HUES64 (cell line): ENCODE results near the gene DENND10.
"Not testable (repeated sequence)": the region's sequence is repeated elsewhere in the genome, so short reads cannot be mapped to it uniquely, and the experiment has no call there.

Experiments used
- H3K27ac ChIP-seq: 2 replicates; pipeline ENCODE4 v1.7.0; 2013; ENCODE audit warnings: low read depth, low read length, inconsistent platforms
- H3K27me3 ChIP-seq: 2 replicates; pipeline ENCODE4 v1.6.1; 2013; ENCODE audit warnings: mild to moderate bottlenecking, low read length; ENCODE audit not compliant: insufficient read depth
- H3K36me3 ChIP-seq: 2 replicates; pipeline ENCODE4 v1.6.1; 2013; ENCODE audit warnings: mild to moderate bottlenecking, low read length; ENCODE audit not compliant: insufficient read depth
- H3K4me1 ChIP-seq: 2 replicates; pipeline ENCODE4 v1.6.1; 2013; ENCODE audit warnings: mild to moderate bottlenecking, low read length, moderate library complexity; ENCODE audit not compliant: insufficient read depth
- H3K4me3 ChIP-seq: 2 replicates; pipeline ENCODE4 v1.5.1; 2013; ENCODE audit warnings: mild to moderate bottlenecking, low read length, moderate library complexity
- H3K9ac ChIP-seq: 2 replicates; pipeline ENCODE4 v1.6.1; 2013; ENCODE audit warnings: mild to moderate bottlenecking, low read depth, low read length
- H3K9me3 ChIP-seq: 2 replicates; pipeline ENCODE4 v1.6.1; 2013; ENCODE audit warnings: low read depth, low read length; ENCODE audit not compliant: insufficient read depth
- WGBS: fragments of 150-250, 120-280 bp; methylation state at CpG from one replicate; pipeline ENCODE4 v1.1.7; 2013; ENCODE audit warnings: missing lambda C conversion rate; 5-methylcytosine and 5-hydroxymethylcytosine counted together

Gene DENND10

DNA sequence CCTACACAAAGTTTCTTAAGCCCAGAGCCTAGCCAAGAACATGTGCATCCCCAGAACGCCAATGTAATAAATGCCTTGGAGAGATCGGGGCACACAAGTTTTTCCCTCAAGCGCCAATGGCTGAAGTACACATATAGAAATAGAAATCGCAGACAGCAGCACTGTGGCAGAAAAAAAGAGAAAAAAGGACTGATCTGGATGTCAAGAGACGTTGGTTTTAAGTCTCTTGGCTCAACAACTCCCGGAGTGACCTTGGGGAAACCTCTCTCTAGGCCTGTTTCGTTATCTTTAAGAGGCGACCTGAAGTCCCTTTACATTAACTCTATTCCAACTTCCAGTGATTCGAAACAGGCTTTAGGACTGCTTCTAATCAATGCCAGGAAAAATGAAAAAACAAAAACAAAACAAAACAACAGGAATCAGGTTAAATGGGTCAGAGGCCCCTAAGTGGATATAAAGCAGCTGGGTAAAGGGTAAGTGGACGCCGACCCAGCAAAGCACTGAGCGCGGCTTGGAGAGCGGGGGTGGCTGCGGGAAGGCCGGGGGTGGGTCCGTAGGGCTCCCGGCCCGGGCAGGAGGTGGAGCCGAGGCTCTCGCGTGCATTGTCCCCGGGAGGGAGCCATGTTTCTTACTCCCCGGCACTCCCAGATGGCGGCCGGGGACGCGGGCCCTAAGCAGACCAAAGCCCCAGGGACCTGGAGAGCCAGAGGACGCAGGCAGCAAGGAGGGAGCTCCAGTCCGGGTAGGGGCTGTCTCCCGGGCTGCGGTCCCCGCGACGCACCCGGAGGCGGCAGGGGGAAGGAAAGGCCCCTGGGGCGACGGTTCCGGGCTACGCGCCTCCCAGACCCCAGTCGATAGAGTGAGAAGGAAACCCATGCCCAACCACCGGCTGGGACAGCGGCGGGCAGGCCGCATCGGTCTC lies 24.1 kb upstream of the DENND10 start:
- Histone ChIP-seq H3K27me3 (no peaks in the 10 kb centered on the region), H3K9ac (peak overlapping the region; percentile 100), H3K27ac (peak overlapping the region; percentile 97), H3K9me3 (no peaks in the 10 kb centered on the region), H3K36me3 (peaks cover 16% of the 10 kb centered on the region; the same call in 1 of the 2 replicates), H3K4me1 (peaks cover 12% of the 10 kb centered on the region), H3K4me3 (peak overlapping the region; percentile 91)
- under 1% methylated on average over 48 of the region's 48 CpGs for WGBS

GRCh38 chr10:119080521-119081259 lies 23.2 kb upstream of the DENND10 start, which contains the start of gene EIF3A:
EIF3A (minus strand) TSS chr10:119080817; CDS start chr10:119080676, 141 bp downstream.
- Histone ChIP-seq H3K27me3 (no peaks in the 10 kb centered on the region), H3K9ac (peak within 1 kb of the TSS; percentile 100), H3K4me3 (peak within 1 kb of the TSS; percentile 91), H3K36me3 (peaks cover 16% of the 10 kb centered on the region; the same call in 1 of the 2 replicates), H3K9me3 (no peaks in the 10 kb centered on the region), H3K4me1 (peaks cover 12% of the 10 kb centered on the region), H3K27ac (peak within 1 kb of the TSS; percentile 97)
- WGBS = under 1% methylated on average over 74 of the region's 74 CpGs

DNA sequence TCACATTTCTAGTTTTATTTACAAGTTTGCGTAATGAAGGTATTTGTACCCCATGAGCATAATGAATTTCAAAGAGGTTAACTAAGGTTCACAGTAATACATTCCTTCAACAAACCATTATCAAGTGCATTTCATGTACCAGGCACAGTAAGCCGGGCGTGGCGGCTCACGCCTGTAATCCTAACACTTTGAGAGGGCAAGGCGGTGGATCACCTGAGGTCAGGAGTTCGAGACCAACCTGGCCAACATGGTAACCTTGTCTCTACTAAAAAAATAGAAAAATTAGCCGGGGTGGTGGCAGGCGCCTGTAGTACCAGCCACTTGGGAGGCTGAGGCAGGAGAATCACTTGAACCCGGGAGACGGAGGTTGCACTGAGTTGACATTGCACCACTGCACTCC lies 19.0 kb upstream of the DENND10 start:
- Histone ChIP-seq H3K9me3 (no peaks in the 10 kb centered on the region), H3K27me3 (no peaks in the 10 kb centered on the region), H3K36me3 (no peaks in the 10 kb centered on the region), H3K9ac (no peak overlapping the region), H3K4me3 (no peak overlapping the region), H3K4me1 (no peaks in the 10 kb centered on the region), H3K27ac (no peak overlapping the region)
- 94% methylated on average over 11 of the region's 11 CpGs for whole genome bisulfite sequencing

GRCh38 chr10:119087271-119087882 lies 16.5 kb upstream of the DENND10 start:
- Histone ChIP-seq H3K9ac (no peak overlapping the region), H3K27ac (no peak overlapping the region), H3K27me3 (no peaks in the 10 kb centered on the region), H3K4me1 (no peaks in the 10 kb centered on the region), H3K4me3 (no peak overlapping the region), H3K36me3 (no peaks in the 10 kb centered on the region), H3K9me3 (no peaks in the 10 kb centered on the region)
- WGBS = 86% methylated on average over 4 of the region's 4 CpGs

GRCh38 chr10:119090026-119090795 lies 13.7 kb upstream of the DENND10 start:
- Histone ChIP-seq H3K27ac (no peak overlapping the region), H3K27me3 (no peaks in the 10 kb centered on the region), H3K4me1 (no peaks in the 10 kb centered on the region), H3K9ac (no peak overlapping the region), H3K36me3 (no peaks in the 10 kb centered on the region), H3K9me3 (no peaks in the 10 kb centered on the region), H3K4me3 (no peak overlapping the region)
- WGBS = 90% methylated on average over 13 of the region's 13 CpGs

DNA sequence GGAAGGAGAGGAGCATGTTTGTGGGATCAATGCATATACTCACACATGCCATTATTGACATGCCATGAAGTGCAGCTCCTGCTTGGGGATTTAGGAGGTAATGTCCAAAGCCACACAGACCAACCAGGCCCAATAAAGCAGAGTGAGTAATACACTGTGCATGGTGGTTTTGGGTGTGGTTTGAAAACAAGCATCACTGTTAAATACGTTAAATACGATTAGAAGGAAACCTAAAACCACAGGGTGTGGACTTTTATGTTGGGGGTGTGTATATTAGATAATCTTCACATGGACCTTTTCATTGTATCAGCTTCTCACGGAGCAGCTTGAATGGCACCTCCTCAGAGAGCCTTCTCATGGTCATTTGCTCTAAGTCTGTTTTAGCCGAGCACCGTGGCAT lies 12.9 kb upstream of the DENND10 start:
- H3K27ac ChIP-seq = no peak overlapping the region
- WGBS = 94% methylated on average over 5 of the region's 5 CpGs
- H3K36me3 ChIP-seq = no peaks in the 10 kb centered on the region
- no peaks in the 10 kb centered on the region for H3K27me3 ChIP-seq
- H3K9ac ChIP-seq = no peak overlapping the region
- H3K9me3 ChIP-seq = no peaks in the 10 kb centered on the region
- H3K4me1 ChIP-seq = no peaks in the 10 kb centered on the region
- H3K4me3 ChIP-seq = no peak overlapping the region

DNA sequence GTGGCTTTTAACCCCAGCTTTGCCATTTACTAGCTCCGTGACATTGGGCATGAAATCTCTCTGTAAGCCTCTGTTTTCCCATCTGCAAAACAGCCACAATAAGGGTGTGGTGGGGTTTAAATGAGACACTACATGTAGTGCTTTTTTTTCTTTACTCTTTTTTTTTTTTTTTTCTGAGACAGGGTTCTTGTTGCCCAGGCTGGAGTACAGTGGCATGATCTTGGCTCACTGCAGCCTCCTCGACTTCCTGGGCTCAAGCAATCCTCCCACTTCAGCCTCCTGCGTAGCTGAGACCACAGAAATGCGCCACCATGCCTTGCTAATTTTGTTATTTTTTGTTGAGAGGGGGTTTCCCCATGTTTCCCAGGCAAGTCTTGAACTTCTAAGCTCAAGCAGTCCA lies 8.3 kb upstream of the DENND10 start:
- Histone ChIP-seq H3K9me3 (no peaks in the 10 kb centered on the region), H3K4me1 (no peaks in the 10 kb centered on the region), H3K4me3 (no peak overlapping the region), H3K27me3 (no peaks in the 10 kb centered on the region), H3K9ac (no peak overlapping the region), H3K27ac (no peak overlapping the region), H3K36me3 (no peaks in the 10 kb centered on the region)
- 93% methylated on average over 4 of the region's 4 CpGs for WGBS

GRCh38 chr10:119096641-119097415 lies 7.1 kb upstream of the DENND10 start:
- not testable (repeated sequence) for H3K27me3 ChIP-seq, H3K9ac ChIP-seq, H3K27ac ChIP-seq, H3K4me1 ChIP-seq, H3K36me3 ChIP-seq, H3K4me3 ChIP-seq, H3K9me3 ChIP-seq
- WGBS = 97% methylated on average over 11 of the region's 12 CpGs

- Histone ChIP-seq H3K9me3 (no peaks in the 10 kb centered on the region), H3K4me1 (peaks cover 4% of the 10 kb centered on the region; the same call in 1 of the 2 replicates), H3K27ac (no peak overlapping the region), H3K36me3 (no peaks in the 10 kb centered on the region), H3K9ac (no peak overlapping the region), H3K4me3 (no peak overlapping the region), H3K27me3 (no peaks in the 10 kb centered on the region; the same call in 1 of the 2 replicates)
- WGBS = 96% methylated on average over 2 of the region's 3 CpGs
Measured at GRCh38 chr10:119098576-119098975, 5.3 kb upstream of the DENND10 start.
